ENCODE data around the gene PIK3CG. TPM values are rescaled to one million over a fixed set of nuclear protein-coding genes. Genes with fewer than 3 reads are reported as not detected.
"Not testable (repeated sequence)": the region's sequence is repeated elsewhere in the genome, so short reads cannot be mapped to it uniquely, and the experiment has no call there.

The PIK3CG gene
- total RNA-seq, 5 donors from 2014 or later (not counting 1 experiment from before 2014, with no cell fraction given), result 27.8 to 33.7 (median 28.4) TPM

DNA sequence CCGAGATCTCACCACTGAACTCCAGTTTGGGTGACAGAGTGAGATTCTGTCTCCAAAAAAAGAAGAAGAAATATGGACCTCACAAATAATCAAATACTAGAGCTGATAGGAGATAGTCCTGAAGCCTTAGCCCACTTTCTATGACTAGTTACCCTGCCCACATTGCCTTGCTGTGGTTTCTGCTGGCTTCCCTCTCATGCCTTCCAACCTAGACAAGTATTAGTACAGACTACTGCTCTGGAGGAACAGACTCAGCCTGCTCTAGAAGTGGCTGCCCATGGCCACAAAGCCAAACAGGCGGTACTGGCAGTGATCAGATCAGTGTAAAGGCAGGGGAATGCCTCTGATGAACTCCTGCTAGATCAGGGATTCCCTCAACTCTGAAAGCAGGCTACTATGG, 89.8 kb downstream of the PIK3CG start:
- no peaks in the 10 kb centered on the region for H3K36me3 Mint-ChIP-seq
- WGBS (ENCODE audit: insufficient coverage), result no CpG with 5 or more reads among the region's 2 CpGs
- H3K27ac Mint-ChIP-seq, result no peak overlapping the region
- ChIA-PET CTCF (no interaction called here), POLR2A (no interaction called here)
- H3K9me3 ChIP-seq, result no peaks in the 10 kb centered on the region
- H3K4me3 ChIP-seq (ENCODE audit: control insufficient read depth in 1 of 2, extremely low read depth in 1 of 2, low read length in 1 of 2), result no peak overlapping the region
- no peak overlapping the region for H3K4me3 Mint-ChIP-seq
- no peak for DNase-seq
- no peak for ATAC-seq (replicated peaks in 1 of 4)
- H3K27me3 Mint-ChIP-seq, result peaks cover 2 to 4% of the 10 kb centered on the region in 2 donors
- no peaks in the 10 kb centered on the region for H3K4me1 ChIP-seq (ENCODE audit: control insufficient read depth in 1 of 2, extremely low read depth in 1 of 2, insufficient read depth in 2 of 2, low read length in 2 of 2)
- H3K27ac ChIP-seq (ENCODE audit: low read length), result no peak overlapping the region
- no peaks in the 10 kb centered on the region for H3K4me1 Mint-ChIP-seq
- no peaks in the 10 kb centered on the region for H3K36me3 ChIP-seq (ENCODE audit: control insufficient read depth in 2 of 2, extremely low read depth in 1 of 2, insufficient read depth in 1 of 2, low read length in 1 of 2)
- no peaks in the 10 kb centered on the region for H3K27me3 ChIP-seq (replicated peaks in 1 of 2; ENCODE audit: control insufficient read depth in 2 of 2, extremely low read depth in 1 of 2, insufficient read depth in 2 of 2, low read length in 1 of 2)
- no peaks in the 10 kb centered on the region for H3K9me3 Mint-ChIP-seq

DNA sequence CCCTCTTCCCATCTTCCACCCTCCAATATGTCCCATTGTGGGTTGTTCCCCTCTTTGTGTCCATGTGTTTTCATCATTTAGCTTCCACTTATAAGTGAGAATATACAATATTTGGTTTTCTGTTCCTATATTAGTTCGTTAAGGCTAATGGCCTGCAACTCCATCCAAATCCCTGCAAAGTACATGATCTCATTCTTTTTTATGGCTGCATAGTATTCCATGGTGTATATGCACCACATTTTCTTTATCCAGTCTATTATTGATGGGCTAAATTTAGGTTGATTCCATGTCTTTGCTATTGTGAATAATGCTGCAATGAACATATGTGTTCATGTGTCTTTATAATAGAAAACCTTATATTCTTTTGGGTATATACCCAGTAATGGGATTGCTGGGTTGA, 90.8 kb downstream of the PIK3CG start:
- ChIA-PET POLR2A (interaction anchor here in 1 of 2 donors (0.6 kb wide), 1 partner anchor 192 kb away, joined by 3 read pairs; no protein-coding TSS in a partner anchor), CTCF (interaction anchor here in 1 of 2 donors (0.6 kb wide), 1 partner anchor 125 kb away, joined by 3 read pairs; no protein-coding TSS in a partner anchor)
- not testable (repeated sequence) for ATAC-seq (replicated peaks in 1 of 4); DNase-seq; H3K27me3 Mint-ChIP-seq; H3K4me3 Mint-ChIP-seq; H3K27ac Mint-ChIP-seq; H3K4me3 ChIP-seq (ENCODE audit: control insufficient read depth in 1 of 2, extremely low read depth in 1 of 2, low read length in 1 of 2); H3K36me3 Mint-ChIP-seq; H3K9me3 ChIP-seq; H3K27ac ChIP-seq (ENCODE audit: low read length); H3K27me3 ChIP-seq (replicated peaks in 1 of 2; ENCODE audit: control insufficient read depth in 2 of 2, extremely low read depth in 1 of 2, insufficient read depth in 2 of 2, low read length in 1 of 2); H3K4me1 ChIP-seq (ENCODE audit: control insufficient read depth in 1 of 2, extremely low read depth in 1 of 2, insufficient read depth in 2 of 2, low read length in 2 of 2); H3K4me1 Mint-ChIP-seq; H3K9me3 Mint-ChIP-seq; H3K36me3 ChIP-seq (ENCODE audit: control insufficient read depth in 2 of 2, extremely low read depth in 1 of 2, insufficient read depth in 1 of 2, low read length in 1 of 2)
- WGBS (ENCODE audit: insufficient coverage), result no CpG with 5 or more reads among the region's 1 CpG

Other genes with a start within 250 kb of the PIK3CG start
- gene CCDC71L, start 204.1 kb upstream of the PIK3CG start, total RNA-seq, result 10 to 100 TPM; 13.0 to 21.9 (median 14.0) TPM
- gene PRKAR2B, start 179.4 kb downstream of the PIK3CG start, total RNA-seq, result 1 to 10 TPM in 3 of 5 donors, under 1 TPM in 2; 0.58 to 2.2 (median 1.0) TPM

Data from T-cell (primary cell).